ENCODE data around the gene DNAL4. TPM values are rescaled to one million over a fixed set of nuclear protein-coding genes. Genes with fewer than 3 reads are reported as not detected.

Gene DNAL4
- total RNA-seq, 1 donor from 2014 or later, result 19.4 TPM

DNA sequence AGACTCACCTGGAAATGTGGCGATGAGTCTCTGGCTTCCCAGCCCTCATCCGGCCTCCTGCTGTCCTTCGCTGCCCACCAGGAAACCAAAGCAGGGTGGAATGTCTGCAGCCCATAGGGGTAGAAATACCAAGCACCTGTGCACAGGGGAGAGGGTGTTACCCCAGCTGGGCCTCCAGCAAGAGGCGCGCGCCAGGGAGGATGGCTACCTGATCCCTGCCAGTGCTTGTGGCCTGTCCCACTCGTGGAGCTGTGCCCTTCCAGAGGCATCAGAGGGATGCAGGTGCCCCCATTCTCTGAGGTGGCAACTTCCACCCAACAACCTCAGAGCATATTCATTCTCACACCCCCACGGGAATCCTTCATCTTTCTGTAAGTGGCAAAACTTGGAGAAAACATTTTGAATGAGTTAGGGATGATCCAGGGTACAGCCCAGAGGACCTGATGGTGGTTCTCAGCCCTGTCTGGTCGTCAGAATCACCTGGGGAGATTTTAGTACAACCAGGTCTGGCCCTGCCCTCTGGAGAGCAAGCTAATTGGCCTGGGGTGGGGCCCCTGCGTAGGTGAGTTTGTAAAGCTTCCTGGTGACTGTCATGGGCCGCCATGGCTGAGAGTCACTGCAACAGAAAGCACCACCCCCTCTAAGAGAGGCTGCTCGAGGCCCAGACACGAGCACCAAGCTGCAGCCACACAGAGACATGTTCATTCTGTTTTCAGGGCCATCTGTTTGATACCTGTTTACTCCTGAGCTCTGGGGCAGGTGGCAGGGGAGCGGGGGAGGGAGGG lies 48.1 kb downstream of the DNAL4 start:
- H3K4me1 Mint-ChIP-seq (ENCODE audit: low read depth, unreplicated experiment), result peaks cover 13% of the 10 kb centered on the region
- DNase-seq, result no peak
- peaks cover 5% of the 10 kb centered on the region for H3K27me3 Mint-ChIP-seq (ENCODE audit: unreplicated experiment)
- H3K27ac Mint-ChIP-seq (ENCODE audit: unreplicated experiment), result peak overlapping the region; percentile 85
- peaks cover 4% of the 10 kb centered on the region for H3K9me3 Mint-ChIP-seq (ENCODE audit: unreplicated experiment)
- TF ChIP-seq, protein P1, sequence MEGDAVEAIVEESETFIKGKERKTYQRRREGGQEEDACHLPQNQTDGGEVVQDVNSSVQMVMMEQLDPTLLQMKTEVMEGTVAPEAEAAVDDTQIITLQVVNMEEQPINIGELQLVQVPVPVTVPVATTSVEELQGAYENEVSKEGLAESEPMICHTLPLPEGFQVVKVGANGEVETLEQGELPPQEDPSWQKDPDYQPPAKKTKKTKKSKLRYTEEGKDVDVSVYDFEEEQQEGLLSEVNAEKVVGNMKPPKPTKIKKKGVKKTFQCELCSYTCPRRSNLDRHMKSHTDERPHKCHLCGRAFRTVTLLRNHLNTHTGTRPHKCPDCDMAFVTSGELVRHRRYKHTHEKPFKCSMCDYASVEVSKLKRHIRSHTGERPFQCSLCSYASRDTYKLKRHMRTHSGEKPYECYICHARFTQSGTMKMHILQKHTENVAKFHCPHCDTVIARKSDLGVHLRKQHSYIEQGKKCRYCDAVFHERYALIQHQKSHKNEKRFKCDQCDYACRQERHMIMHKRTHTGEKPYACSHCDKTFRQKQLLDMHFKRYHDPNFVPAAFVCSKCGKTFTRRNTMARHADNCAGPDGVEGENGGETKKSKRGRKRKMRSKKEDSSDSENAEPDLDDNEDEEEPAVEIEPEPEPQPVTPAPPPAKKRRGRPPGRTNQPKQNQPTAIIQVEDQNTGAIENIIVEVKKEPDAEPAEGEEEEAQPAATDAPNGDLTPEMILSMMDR (IDR thresholded peaks at IDR 0.05; ENCODE audit: partially characterized antibody, unreplicated experiment), result no peak
- no peak overlapping the region for H3K4me3 Mint-ChIP-seq (ENCODE audit: unreplicated experiment)
- no peaks in the 10 kb centered on the region for H3K36me3 Mint-ChIP-seq (ENCODE audit: unreplicated experiment)

GRCh38 chr22:38744981-38745380 lies 49.0 kb downstream of the DNAL4 start:
- H3K9me3 Mint-ChIP-seq (ENCODE audit: unreplicated experiment), result peaks cover 4% of the 10 kb centered on the region
- TF ChIP-seq, protein P1 (IDR thresholded peaks at IDR 0.05; ENCODE audit: partially characterized antibody, unreplicated experiment), result no peak
- DNase-seq, result no peak
- no peak overlapping the region for H3K4me3 Mint-ChIP-seq (ENCODE audit: unreplicated experiment)
- peak overlapping the region; percentile 85 for H3K27ac Mint-ChIP-seq (ENCODE audit: unreplicated experiment)
- no peaks in the 10 kb centered on the region for H3K36me3 Mint-ChIP-seq (ENCODE audit: unreplicated experiment)
- peaks cover 13% of the 10 kb centered on the region for H3K4me1 Mint-ChIP-seq (ENCODE audit: low read depth, unreplicated experiment)
- peaks cover 5% of the 10 kb centered on the region for H3K27me3 Mint-ChIP-seq (ENCODE audit: unreplicated experiment)

GRCh38 chr22:38742176-38742942 lies 51.6 kb downstream of the DNAL4 start:
- H3K27ac Mint-ChIP-seq (ENCODE audit: unreplicated experiment), result no peak overlapping the region
- DNase-seq, result no peak
- H3K4me3 Mint-ChIP-seq (ENCODE audit: unreplicated experiment), result no peak overlapping the region
- peaks cover 13% of the 10 kb centered on the region for H3K4me1 Mint-ChIP-seq (ENCODE audit: low read depth, unreplicated experiment)
- peaks cover 4% of the 10 kb centered on the region for H3K9me3 Mint-ChIP-seq (ENCODE audit: unreplicated experiment)
- TF ChIP-seq, protein P1 (IDR thresholded peaks at IDR 0.05; ENCODE audit: partially characterized antibody, unreplicated experiment), result no peak
- peaks cover 9% of the 10 kb centered on the region for H3K27me3 Mint-ChIP-seq (ENCODE audit: unreplicated experiment)
- H3K36me3 Mint-ChIP-seq (ENCODE audit: unreplicated experiment), result no peaks in the 10 kb centered on the region

- Mint-ChIP-seq H3K27ac (ENCODE audit: unreplicated experiment) (no peak overlapping the region), H3K27me3 (ENCODE audit: unreplicated experiment) (peaks cover 14% of the 10 kb centered on the region), H3K9me3 (ENCODE audit: unreplicated experiment) (peaks cover 8% of the 10 kb centered on the region), H3K4me3 (ENCODE audit: unreplicated experiment) (no peak overlapping the region), H3K36me3 (ENCODE audit: unreplicated experiment) (no peaks in the 10 kb centered on the region), H3K4me1 (ENCODE audit: low read depth, unreplicated experiment) (peaks cover 13% of the 10 kb centered on the region)
- TF ChIP-seq, protein P1 (IDR thresholded peaks at IDR 0.05; ENCODE audit: partially characterized antibody, unreplicated experiment), result no peak
- DNase-seq, result no peak
Observed at GRCh38 chr22:38741576-38741975, 52.4 kb downstream of the DNAL4 start.

GRCh38 chr22:38741166-38741565 lies 52.8 kb downstream of the DNAL4 start:
- TF ChIP-seq, protein P1 (IDR thresholded peaks at IDR 0.05; ENCODE audit: partially characterized antibody, unreplicated experiment), result no peak
- peaks cover 14% of the 10 kb centered on the region for H3K27me3 Mint-ChIP-seq (ENCODE audit: unreplicated experiment)
- peaks cover 13% of the 10 kb centered on the region for H3K4me1 Mint-ChIP-seq (ENCODE audit: low read depth, unreplicated experiment)
- H3K4me3 Mint-ChIP-seq (ENCODE audit: unreplicated experiment), result peak overlapping the region; percentile 25
- H3K9me3 Mint-ChIP-seq (ENCODE audit: unreplicated experiment), result peaks cover 8% of the 10 kb centered on the region
- no peak for DNase-seq
- H3K27ac Mint-ChIP-seq (ENCODE audit: unreplicated experiment), result peak overlapping the region; percentile 81
- no peaks in the 10 kb centered on the region for H3K36me3 Mint-ChIP-seq (ENCODE audit: unreplicated experiment)

Measured in glutamatergic neuron (in vitro differentiated cells).